ENCODE measurements around the gene BRINP3. TPM values are rescaled to one million over a fixed set of nuclear protein-coding genes. Genes with fewer than 3 reads are reported as not detected.

BRINP3 gene
- total and polyA plus RNA-seq, 9 of the 15 experiments (the other 6 are each of a cell fraction or from before 2014, with no cell fraction given), result 0.09 to 0.75 (median 0.19) TPM; not detected in 1

DNA sequence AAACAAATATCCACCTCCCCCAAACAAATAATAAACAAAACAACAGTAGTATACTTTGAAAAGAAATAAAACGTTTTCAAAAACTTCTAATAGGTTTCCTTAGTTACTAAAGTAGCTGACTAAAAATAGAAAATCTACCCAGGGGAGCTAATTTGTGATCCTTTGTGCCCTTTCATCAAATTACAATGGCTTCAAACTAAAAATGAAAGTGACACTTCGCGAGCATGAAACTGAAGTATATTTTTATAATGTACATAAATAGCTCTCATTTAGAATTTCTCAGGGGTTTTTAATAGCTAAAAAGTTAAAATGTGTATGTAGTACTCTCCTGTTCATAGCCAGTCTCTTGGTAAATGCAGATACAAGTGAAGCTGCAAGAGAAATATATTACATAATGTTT lies 78.4 kb downstream of the BRINP3 start:
- POLR2A ChIA-PET, result interaction anchor here (0.7 kb wide), 1 partner anchor 134 kb away, joined by 3 read pairs; no protein-coding TSS in a partner anchor
- Histone ChIP-seq H3K9me1 (ENCODE audit: control insufficient read depth, insufficient read depth, low read length) (no peaks in the 10 kb centered on the region), H3K9me3 (replicated peaks; ENCODE audit: control insufficient read depth, insufficient read depth, low read depth, low read length) (no peaks in the 10 kb centered on the region), H3K4me2 (ENCODE audit: insufficient read depth, low read length) (no peak overlapping the region), H3K4me1 (replicated peaks in 1 of 2; ENCODE audit: control insufficient read depth in 2 of 2, insufficient read depth in 2 of 2, low read length in 2 of 2) (no peaks in the 10 kb centered on the region), H4K20me1 (replicated peaks; ENCODE audit: control insufficient read depth, insufficient read depth, low read length) (no peaks in the 10 kb centered on the region), H3K79me2 (ENCODE audit: control insufficient read depth, insufficient read depth, low read length) (no peaks in the 10 kb centered on the region), H3K36me3 (ENCODE audit: control insufficient read depth, insufficient read depth, low read length) (no peaks in the 10 kb centered on the region), H2AFZ (ENCODE audit: low read depth, low read length) (no peak overlapping the region), H3K27me3 (ENCODE audit: control insufficient read depth in 2 of 2, insufficient read depth in 2 of 2, low read length in 2 of 2) (no peaks in the 10 kb centered on the region), H3K9ac (ENCODE audit: insufficient read depth in 1 of 2, low read depth in 2 of 2, low read length in 2 of 2) (no peak overlapping the region), H3K27ac (ENCODE audit: extremely low read depth, low read depth, low read length) (no peak overlapping the region), H3K4me3 (no peak overlapping the region)
- WGBS (ENCODE audit: insufficient coverage, low coverage, missing lambda C conversion rate), result 0% methylated on average over 3 of the region's 3 CpGs
- BruUV-seq (replicated peaks), result no TSS peak
- CTCF ChIA-PET (ENCODE audit: low intra/inter-chr PET ratio), result no interaction called here
- in situ Hi-C loops (cut with MboI) (no loop called here), intact Hi-C loops (cut with micrococcal nuclease) (no loop called here)
- ATAC-seq (no peak), DNase-seq (ENCODE audit: extremely low read depth in 1 of 4, low spot score in 3 of 4) (no peak), FAIRE-seq (no peak)
- no peak for TF ChIP-seq RBM22 (IDR thresholded peaks at IDR 0.05; ENCODE audit: low read depth, low read length, poor library complexity, severe bottlenecking)
- no peak for TF ChIP-seq KHSRP (IDR thresholded peaks at IDR 0.05)
- no peak for TF ChIP-seq FOXA3 (CRISPR knock-in tag; conservative IDR thresholded peaks at IDR 0.05 in 1 of 2, IDR thresholded peaks at IDR 0.05 in 1 of 2)
- TF ChIP-seq NCOA1 (IDR thresholded peaks at IDR 0.05; ENCODE audit: low read depth), result no peak
- TF ChIP-seq, protein P1, sequence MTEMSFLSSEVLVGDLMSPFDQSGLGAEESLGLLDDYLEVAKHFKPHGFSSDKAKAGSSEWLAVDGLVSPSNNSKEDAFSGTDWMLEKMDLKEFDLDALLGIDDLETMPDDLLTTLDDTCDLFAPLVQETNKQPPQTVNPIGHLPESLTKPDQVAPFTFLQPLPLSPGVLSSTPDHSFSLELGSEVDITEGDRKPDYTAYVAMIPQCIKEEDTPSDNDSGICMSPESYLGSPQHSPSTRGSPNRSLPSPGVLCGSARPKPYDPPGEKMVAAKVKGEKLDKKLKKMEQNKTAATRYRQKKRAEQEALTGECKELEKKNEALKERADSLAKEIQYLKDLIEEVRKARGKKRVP (CRISPR knock-in tag; IDR thresholded peaks at IDR 0.05), result no peak
- no peak for TF ChIP-seq SP1 (CRISPR knock-in tag; IDR thresholded peaks at IDR 0.05)
- TF ChIP-seq DNMT1 (IDR thresholded peaks at IDR 0.05), result no peak
- TF ChIP-seq, protein P2, sequence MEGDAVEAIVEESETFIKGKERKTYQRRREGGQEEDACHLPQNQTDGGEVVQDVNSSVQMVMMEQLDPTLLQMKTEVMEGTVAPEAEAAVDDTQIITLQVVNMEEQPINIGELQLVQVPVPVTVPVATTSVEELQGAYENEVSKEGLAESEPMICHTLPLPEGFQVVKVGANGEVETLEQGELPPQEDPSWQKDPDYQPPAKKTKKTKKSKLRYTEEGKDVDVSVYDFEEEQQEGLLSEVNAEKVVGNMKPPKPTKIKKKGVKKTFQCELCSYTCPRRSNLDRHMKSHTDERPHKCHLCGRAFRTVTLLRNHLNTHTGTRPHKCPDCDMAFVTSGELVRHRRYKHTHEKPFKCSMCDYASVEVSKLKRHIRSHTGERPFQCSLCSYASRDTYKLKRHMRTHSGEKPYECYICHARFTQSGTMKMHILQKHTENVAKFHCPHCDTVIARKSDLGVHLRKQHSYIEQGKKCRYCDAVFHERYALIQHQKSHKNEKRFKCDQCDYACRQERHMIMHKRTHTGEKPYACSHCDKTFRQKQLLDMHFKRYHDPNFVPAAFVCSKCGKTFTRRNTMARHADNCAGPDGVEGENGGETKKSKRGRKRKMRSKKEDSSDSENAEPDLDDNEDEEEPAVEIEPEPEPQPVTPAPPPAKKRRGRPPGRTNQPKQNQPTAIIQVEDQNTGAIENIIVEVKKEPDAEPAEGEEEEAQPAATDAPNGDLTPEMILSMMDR (IDR thresholded peaks at IDR 0.05 in 2 of 3, conservative IDR thresholded peaks at IDR 0.05 in 1 of 3; ENCODE audit: insufficient read depth in 2 of 3, low read depth in 1 of 3, low read length in 3 of 3), result no peak
- TF ChIP-seq ZNF224 (CRISPR knock-in tag; IDR thresholded peaks at IDR 0.05), result no peak
- TF ChIP-seq, protein P3, sequence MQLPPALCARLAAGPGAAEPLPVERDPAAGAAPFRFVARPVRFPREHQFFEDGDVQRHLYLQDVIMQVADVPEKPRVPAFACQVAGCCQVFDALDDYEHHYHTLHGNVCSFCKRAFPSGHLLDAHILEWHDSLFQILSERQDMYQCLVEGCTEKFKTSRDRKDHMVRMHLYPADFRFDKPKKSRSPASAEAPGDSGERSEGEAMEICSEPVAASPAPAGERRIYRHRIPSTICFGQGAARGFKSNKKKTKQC (CRISPR knock-in tag; IDR thresholded peaks at IDR 0.05), result no peak
- no peak for TF ChIP-seq POU5F1 (IDR thresholded peaks at IDR 0.05; ENCODE audit: borderline replicate concordance, low read depth, low read length, partially characterized antibody)
- TF ChIP-seq SREBF2 (CRISPR knock-in tag; IDR thresholded peaks at IDR 0.05), result no peak
- TF ChIP-seq ZNF274 (IDR thresholded peaks at IDR 0.05; ENCODE audit: borderline replicate concordance, low read depth, low read length), result no peak
- no peak for TF ChIP-seq SETDB1 (IDR thresholded peaks at IDR 0.05; ENCODE audit: low read length)
- no peak for TF ChIP-seq BRCA1 (IDR thresholded peaks at IDR 0.05)
- no peak for TF ChIP-seq BRCA1 (CRISPR knock-in tag; IDR thresholded peaks at IDR 0.05)
- TF ChIP-seq KAT7 (CRISPR knock-in tag; IDR thresholded peaks at IDR 0.05; ENCODE audit: borderline replicate concordance), result no peak
